ENCODE data around the gene SPIRE1.

Gene SPIRE1

GRCh38 chr18:12657684-12658425 lies at the start of gene SPIRE1:
Gene SPIRE1 (minus strand): TSS chr18:12658107. CDS start chr18:12657866, 241 bp downstream.
- peak; percentile 32 for DNase-seq (ENCODE audit: low read depth)

GRCh38 chr18:12703664-12704063 lies 45.8 kb upstream of the SPIRE1 start:
- DNase-seq (ENCODE audit: low read depth) = no peak

- DNase-seq (ENCODE audit: low read depth) = no peak
Measured at GRCh38 chr18:12703096-12703567, 45.2 kb upstream of the SPIRE1 start.

- DNase-seq (ENCODE audit: low read depth) = peak; percentile 74
Measured at GRCh38 chr18:12702221-12703095, 44.6 kb upstream of the SPIRE1 start, which contains the start of the genes CEP76 and PSMG2. Gene CEP76 (minus strand): TSS chr18:12702723. CDS start chr18:12702548, 175 bp downstream. Gene PSMG2 (plus strand): TSS chr18:12703042. CDS start chr18:12703108, 66 bp downstream.

DNA sequence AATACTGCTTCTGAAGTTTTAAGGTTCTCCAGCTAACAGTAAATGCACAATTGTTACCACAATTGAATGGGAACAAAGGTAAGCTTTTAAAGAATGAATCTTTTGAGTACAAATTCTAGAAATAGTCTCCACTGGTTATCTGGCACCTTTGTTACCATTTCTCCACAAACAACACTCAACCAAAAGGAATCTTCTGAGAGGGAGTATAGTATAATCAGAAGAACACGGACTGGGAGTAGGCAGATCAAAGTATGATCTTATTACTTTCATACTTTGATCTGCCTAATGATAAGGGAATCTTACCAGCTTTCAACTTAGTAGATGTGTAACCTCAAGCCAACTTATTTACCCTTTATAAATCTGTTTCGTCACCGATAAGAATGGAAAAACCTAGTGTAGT lies 43.3 kb upstream of the SPIRE1 start:
- no peak for DNase-seq (ENCODE audit: low read depth)

DNA sequence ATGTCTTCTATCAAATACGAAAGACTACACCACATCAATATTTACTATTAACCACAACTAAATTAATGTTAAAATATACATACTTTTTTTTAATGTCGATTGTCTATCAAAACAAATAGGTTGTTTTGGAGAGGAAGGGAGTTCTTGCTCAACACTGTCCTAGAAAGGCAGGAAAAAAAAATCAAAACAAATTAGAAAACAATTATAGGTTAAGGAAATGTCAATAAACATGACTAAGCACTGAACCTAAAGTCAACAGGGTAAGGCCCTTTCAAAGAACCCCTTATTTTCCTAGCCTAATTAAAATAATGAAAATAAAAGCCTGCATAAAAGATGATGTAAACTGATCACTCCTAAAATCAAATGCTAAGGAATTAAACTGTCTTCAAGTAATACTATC lies 41.8 kb upstream of the SPIRE1 start:
- DNase-seq (ENCODE audit: low read depth) = no peak

DNA sequence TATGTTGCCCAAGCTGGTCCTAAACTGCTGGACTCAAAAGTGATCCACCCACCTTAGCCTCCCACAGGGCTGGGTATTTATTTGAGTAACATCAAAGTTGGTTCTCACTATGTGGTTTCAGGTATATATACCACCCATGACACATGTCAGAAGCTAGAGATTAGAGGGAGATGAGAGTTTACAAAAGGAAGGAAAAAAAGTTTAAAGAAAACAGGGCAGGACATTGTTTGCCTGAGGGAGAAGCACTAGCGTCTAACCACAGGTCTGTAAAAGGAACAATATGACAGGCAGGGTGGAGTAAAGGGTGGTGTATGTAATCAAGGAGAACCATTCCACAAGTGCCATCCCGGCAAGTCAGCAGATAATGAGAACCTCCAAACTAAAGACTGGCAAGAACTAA lies 36.1 kb upstream of the SPIRE1 start:
- no peak for DNase-seq (ENCODE audit: low read depth)

- DNase-seq (ENCODE audit: low read depth) = no peak
Measured at GRCh38 chr18:12692206-12692605, 34.3 kb upstream of the SPIRE1 start.

DNA sequence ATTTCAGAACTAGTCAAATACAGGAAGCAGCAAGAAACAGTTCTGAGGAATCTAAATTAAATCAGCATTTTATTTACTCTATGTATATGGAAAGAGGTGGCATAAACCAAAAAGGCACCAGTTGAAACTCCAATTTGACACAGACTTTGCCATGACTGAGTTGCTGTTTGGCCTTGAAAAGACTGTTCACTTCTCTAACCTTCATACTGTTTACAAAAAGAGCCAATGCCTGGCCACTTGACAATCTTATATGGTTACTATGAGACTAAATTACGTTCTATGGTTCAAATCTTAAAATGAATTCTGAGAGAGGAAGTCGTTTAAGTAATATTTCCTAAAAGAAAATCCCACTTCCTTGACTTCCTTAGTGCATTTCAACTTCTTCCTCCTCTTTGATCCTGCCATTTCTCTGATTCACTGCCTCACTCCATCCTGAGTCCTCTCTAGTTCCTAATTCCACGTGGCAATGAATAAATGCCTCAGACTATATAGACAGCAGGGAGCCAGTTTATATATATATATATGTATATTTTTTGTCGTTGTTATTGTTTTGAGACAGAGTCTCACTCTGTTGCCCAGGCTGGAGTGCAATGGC lies 31.4 kb upstream of the SPIRE1 start:
- no peak for DNase-seq (ENCODE audit: low read depth)

DNA sequence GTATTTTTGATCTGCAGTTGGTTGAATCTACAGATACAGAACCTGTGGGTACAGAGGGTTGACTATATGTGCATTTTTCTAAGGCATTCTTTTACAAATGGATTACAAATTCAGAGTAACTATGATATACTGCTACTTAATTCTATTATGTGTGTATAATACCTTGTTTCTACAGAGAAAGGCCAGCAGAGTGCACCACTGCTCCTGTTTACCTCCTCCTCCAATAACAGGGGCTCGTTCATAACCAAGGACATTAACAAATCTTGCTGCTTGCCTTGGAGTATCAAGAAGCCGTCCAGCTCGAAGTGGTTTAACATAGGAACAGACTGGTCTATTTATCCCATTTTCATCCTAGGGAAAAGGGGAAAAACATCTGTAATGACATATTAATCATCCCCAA lies 28.2 kb upstream of the SPIRE1 start:
- no peak for DNase-seq (ENCODE audit: low read depth)

GRCh38 chr18:12679183-12679786 lies 21.4 kb upstream of the SPIRE1 start:
- DNase-seq (ENCODE audit: low read depth) = no peak

DNA sequence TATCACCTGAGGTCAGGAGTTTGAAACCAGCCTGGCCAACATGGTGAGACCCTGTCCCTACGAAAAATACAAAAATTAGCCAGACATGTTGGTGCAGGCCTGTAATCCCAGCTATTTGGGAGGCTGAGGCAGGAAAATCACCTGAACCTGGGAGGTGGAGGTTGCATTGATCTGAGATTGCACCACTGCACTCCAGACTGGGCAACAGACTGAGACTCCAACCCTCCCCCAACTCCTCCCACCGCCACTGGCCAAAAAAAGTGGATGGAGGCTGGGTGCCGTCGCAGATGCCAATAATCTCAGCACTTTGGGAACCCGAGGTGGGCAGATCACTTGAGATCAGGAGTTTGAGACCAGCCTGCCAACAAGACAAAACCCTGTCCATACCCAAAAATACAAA lies 10.1 kb upstream of the SPIRE1 start:
- no peak for DNase-seq (ENCODE audit: low read depth)

- DNase-seq (ENCODE audit: low read depth) = no peak
Measured at GRCh38 chr18:12659904-12660605, 2.1 kb upstream of the SPIRE1 start.

DNA sequence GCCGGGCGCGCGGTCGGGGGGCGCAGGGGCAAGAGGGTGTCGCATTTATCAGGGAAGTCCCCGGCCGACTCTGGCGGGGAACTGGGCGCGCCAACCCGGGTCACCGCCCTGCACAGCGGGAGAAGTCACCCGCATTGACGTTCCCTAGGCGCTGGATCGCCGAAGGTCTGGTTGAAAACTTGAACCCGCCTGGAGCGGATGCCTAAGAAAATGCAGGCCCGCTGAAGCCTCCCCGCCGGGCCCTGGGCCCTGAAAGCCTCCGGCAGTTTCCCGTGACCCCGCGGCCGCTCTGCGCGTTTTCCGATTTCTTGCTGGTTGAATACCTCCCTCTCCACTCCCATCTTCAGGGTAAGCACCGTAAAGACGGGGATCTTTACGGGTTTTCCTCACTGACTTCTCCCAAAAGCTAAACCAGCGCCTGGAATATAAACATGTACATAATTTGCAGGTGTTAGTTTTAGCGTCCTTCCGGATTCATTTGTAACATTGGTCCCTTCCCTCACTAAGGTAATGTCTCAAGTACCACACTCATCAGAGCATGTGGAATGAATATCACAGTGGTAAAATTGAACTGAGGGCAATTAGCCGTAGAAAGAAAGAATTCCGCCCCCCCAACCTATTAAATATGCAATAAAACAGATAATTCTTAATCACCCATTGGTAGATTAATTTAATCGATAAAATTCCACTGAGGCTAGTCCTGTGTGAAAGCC lies 675 bp upstream of the SPIRE1 start:
- peak; percentile 12 for DNase-seq (ENCODE audit: low read depth)

- DNase-seq (ENCODE audit: low read depth) = no peak
Measured at GRCh38 chr18:12656938-12657683, 796 bp downstream of the SPIRE1 start.

DNA sequence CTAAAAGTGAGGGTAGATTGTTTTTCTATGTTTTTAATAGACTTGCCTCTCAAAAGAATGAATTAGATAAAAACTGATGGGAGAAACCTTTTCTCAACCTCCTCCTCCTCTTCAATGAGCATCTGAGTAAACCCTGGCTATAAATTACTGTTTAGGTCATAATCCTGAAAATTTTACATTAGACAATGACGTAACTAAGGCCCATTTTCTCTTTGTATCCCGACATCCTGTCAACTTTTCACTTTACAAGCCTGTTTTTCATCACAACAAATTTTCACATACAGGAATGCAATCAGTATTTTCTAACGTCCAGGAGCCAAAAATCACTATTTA lies 1.3 kb downstream of the SPIRE1 start:
- DNase-seq (ENCODE audit: low read depth) = no peak

DNA sequence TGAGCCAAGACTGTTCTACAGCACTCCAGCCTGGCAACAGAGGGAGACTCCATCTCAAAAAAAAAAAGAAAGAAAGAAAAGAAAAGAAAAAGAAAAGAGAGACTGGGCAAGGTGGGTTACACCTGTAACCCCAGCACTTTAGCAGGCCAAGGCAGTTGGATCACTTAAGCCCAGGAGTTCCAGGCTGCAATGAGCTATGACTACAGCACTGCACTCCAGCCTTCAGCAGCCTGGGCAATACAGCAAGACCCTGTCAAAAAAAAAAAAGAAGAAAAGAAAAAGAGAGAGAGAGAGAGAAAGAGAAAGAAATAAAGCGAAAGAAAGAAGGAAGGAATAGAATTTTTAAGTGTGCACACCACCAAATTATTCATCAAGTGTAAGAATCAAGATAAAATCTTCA lies 2.9 kb downstream of the SPIRE1 start:
- DNase-seq (ENCODE audit: low read depth) = no peak

GRCh38 chr18:12652861-12653401 lies 5.0 kb downstream of the SPIRE1 start:
- DNase-seq (ENCODE audit: low read depth) = no peak

GRCh38 chr18:12651651-12652050 lies 6.3 kb downstream of the SPIRE1 start:
- no peak for DNase-seq (ENCODE audit: low read depth)

- DNase-seq (ENCODE audit: low read depth) = no peak
Measured at GRCh38 chr18:12647773-12648172, 10.1 kb downstream of the SPIRE1 start.
